GM12878 (cell line): ENCODE results near the gene MTFMT.

Experiments used
- CEBPB ChIP-seq, 2 experiments: fragments of 150-350 bp in 1 of 2; IDR thresholded peaks; 2 replicates each; pipeline ENCODE4 v1.6.1; 2012 to 2014; ENCODE audit warnings: low read depth in 2 of 2, low read length in 2 of 2, borderline replicate concordance in 1 of 2, inconsistent platforms in 1 of 2
- EP300 ChIP-seq, 2 experiments: fragments of 150-350 bp in 1 of 2; IDR thresholded peaks; 2 replicates each; pipeline ENCODE4 v1.6.1; 2011 to 2012; ENCODE audit warnings: low read depth in 2 of 2, low read length in 2 of 2, borderline replicate concordance in 1 of 2, improper control_type of control experiment in 1 of 2, inconsistent platforms in 1 of 2; ENCODE audit not compliant: control insufficient read depth in 1 of 2
- ETV6 ChIP-seq, 2 experiments: fragments of 450-650 bp in 1 of 2; IDR thresholded peaks in 1 of 2; conservative IDR thresholded peaks in 1 of 2; 2 replicates each; pipeline ENCODE4 v1.6.1; 2014; ENCODE audit warnings: antibody characterized with exemption in 1 of 2, borderline replicate concordance in 1 of 2, low read depth in 1 of 2, mild to moderate bottlenecking in 1 of 2, moderate library complexity in 1 of 2
- EZH2 ChIP-seq: IDR thresholded peaks from 2 replicates; pipeline ENCODE4 v1.6.1; 2012; ENCODE audit warnings: low read depth, mild to moderate bottlenecking, control low read depth, inconsistent platforms, low read length, borderline replicate concordance; ENCODE audit not compliant: control insufficient read depth
- JUNB ChIP-seq: IDR thresholded peaks from 2 replicates; pipeline ENCODE4 v1.6.1; 2016; ENCODE audit warnings: antibody characterized with exemption, mild to moderate bottlenecking
- NR2C2 ChIP-seq: IDR thresholded peaks from 2 replicates; pipeline ENCODE4 v1.6.1; 2011; ENCODE audit warnings: borderline replicate concordance, low read depth; ENCODE audit not compliant: control insufficient read depth, insufficient read length
- POLR2AphosphoS2 ChIP-seq: IDR thresholded peaks from 2 replicates; pipeline ENCODE4 v1.6.1; 2011; ENCODE audit warnings: low read depth, mild to moderate bottlenecking, low read length, improper control_type of control experiment, moderate library complexity
- POLR2AphosphoS5 ChIP-seq: IDR thresholded peaks from 2 replicates; pipeline ENCODE4 v1.6.1; 2011; ENCODE audit warnings: mild to moderate bottlenecking, low read length, inconsistent platforms
- RAD21 ChIP-seq: IDR thresholded peaks from 2 replicates; pipeline ENCODE4 v1.6.1; 2011; ENCODE audit warnings: mild to moderate bottlenecking, low read depth, low read length, moderate library complexity; ENCODE audit not compliant: insufficient read depth
- SIX5 ChIP-seq: IDR thresholded peaks from 2 replicates; pipeline ENCODE4 v1.6.1; 2011; ENCODE audit warnings: mild to moderate bottlenecking, low read depth, low read length, moderate library complexity; ENCODE audit not compliant: severe bottlenecking
- ZBED1 ChIP-seq: IDR thresholded peaks from 2 replicates; pipeline ENCODE4 v1.6.1; 2016; ENCODE audit warnings: borderline replicate concordance
- ZNF274 ChIP-seq: IDR thresholded peaks from one replicate; pipeline ENCODE4 v1.8.0; 2011; ENCODE audit not compliant: insufficient read length, insufficient read depth
- TF ChIP-seq, protein P1 (sequence below), 3 experiments: IDR thresholded peaks in 2 of 3; conservative IDR thresholded peaks in 1 of 3; 2 replicates each; pipeline ENCODE4 v1.5.1; 2011; ENCODE audit warnings: low read depth in 3 of 3, low read length in 3 of 3, mild to moderate bottlenecking in 3 of 3, control low read depth in 2 of 3, moderate library complexity in 2 of 3, inconsistent platforms in 1 of 3, mixed read lengths in 1 of 3; ENCODE audit not compliant: control insufficient read depth in 2 of 3, insufficient read depth in 1 of 3; ENCODE audit errors: extremely low read depth in 1 of 3

DNA sequence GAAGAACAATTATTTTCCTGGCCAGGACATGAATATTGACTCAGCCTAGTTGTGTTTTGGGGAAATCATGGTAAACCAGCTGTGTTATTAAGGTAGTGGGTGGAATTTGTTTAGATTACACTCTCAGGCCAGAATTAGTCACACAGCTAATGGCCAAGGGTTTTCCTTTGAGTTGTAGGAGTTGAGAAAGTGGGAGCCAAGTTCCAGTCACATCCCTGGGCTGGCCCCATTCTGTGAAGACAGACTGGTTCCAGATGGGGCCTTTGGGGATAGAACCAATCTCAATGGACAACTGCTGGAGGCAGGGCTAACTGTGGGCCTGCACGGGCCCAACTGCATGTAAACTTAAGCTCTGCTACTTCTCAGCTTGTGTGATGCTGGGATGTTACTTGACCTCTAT is 39.7 kb upstream of the MTFMT start:
- TF ChIP-seq JUNB (no peak), RAD21 (no peak), NR2C2 (no peak), ETV6 (conservative IDR thresholded peaks at IDR 0.05 in 1 of 2, IDR thresholded peaks at IDR 0.05 in 1 of 2; ENCODE audit: borderline replicate concordance in 1 of 2, low read depth in 1 of 2) (no peak), POLR2AphosphoS2 (no peak), CEBPB (IDR thresholded peaks at IDR 0.05; ENCODE audit: borderline replicate concordance in 1 of 2, low read depth in 2 of 2, low read length in 2 of 2) (no peak), ZBED1 (no peak), EZH2 (no peak), ZNF274 (no peak), POLR2AphosphoS5 (no peak), EP300 (IDR thresholded peaks at IDR 0.05; ENCODE audit: borderline replicate concordance in 1 of 2, control insufficient read depth in 1 of 2, low read depth in 2 of 2, low read length in 2 of 2) (no peak), SIX5 (no peak)
- TF ChIP-seq, protein P1, sequence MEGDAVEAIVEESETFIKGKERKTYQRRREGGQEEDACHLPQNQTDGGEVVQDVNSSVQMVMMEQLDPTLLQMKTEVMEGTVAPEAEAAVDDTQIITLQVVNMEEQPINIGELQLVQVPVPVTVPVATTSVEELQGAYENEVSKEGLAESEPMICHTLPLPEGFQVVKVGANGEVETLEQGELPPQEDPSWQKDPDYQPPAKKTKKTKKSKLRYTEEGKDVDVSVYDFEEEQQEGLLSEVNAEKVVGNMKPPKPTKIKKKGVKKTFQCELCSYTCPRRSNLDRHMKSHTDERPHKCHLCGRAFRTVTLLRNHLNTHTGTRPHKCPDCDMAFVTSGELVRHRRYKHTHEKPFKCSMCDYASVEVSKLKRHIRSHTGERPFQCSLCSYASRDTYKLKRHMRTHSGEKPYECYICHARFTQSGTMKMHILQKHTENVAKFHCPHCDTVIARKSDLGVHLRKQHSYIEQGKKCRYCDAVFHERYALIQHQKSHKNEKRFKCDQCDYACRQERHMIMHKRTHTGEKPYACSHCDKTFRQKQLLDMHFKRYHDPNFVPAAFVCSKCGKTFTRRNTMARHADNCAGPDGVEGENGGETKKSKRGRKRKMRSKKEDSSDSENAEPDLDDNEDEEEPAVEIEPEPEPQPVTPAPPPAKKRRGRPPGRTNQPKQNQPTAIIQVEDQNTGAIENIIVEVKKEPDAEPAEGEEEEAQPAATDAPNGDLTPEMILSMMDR (IDR thresholded peaks at IDR 0.05 in 2 of 3, conservative IDR thresholded peaks at IDR 0.05 in 1 of 3; ENCODE audit: control insufficient read depth in 2 of 3, extremely low read depth in 1 of 3, insufficient read depth in 1 of 3, low read depth in 3 of 3, low read length in 3 of 3), result no peak
